Breast epithelium (tissue), 4 donors: ENCODE measurements around the gene C19orf12. TPM values are rescaled to one million over a fixed set of nuclear protein-coding genes. Genes with fewer than 3 reads are reported as not detected.

Experiments used
- DNase-seq, 2 donors: peaks; one replicate each; pipeline ENCODE4 v3.0.0-alpha.2; 2019; ENCODE audit warnings: low spot score in 2 of 2
- H3K27ac ChIP-seq, 2 donors: fragments of 200-600 bp; sonication (generic) in 1 of 2; one replicate each; pipeline ENCODE4 v1.5.1; 2016 to 2019; ENCODE audit warnings: mild to moderate bottlenecking in 1 of 2
- H3K27me3 ChIP-seq, 2 donors: fragments of 200-600 bp; sonication (generic) in 1 of 2; one replicate each; pipeline versions ENCODE4 v1.5.1 to v1.6.0; 2017 to 2019; ENCODE audit warnings: control low read depth in 1 of 2, mild to moderate bottlenecking in 1 of 2
- H3K36me3 ChIP-seq: fragments of 200-600 bp; one replicate; pipeline ENCODE4 v1.5.1; 2019
- H3K4me1 ChIP-seq, 2 donors: fragments of 200-600 bp; sonication (generic); one replicate each; pipeline ENCODE4 v1.5.1; 2016 to 2019; ENCODE audit warnings: control low read depth in 1 of 2
- H3K4me3 ChIP-seq, 3 donors: fragments of 200-600 bp; sonication (generic); 1 replicate in 2 of 3; 2 replicates in 1 of 3; pipeline ENCODE4 v1.5.1; 2016 to 2019; ENCODE audit warnings: mild to moderate bottlenecking in 3 of 3, moderate library complexity in 2 of 3
- H3K9me3 ChIP-seq, 2 donors: fragments of 200-600 bp; sonication (generic) in 1 of 2; one replicate each; pipeline ENCODE4 v1.5.1; 2016 to 2019; ENCODE audit warnings: control low read depth in 1 of 2
- CTCF ChIP-seq, 3 donors: fragments of 450-650 bp; IDR thresholded peaks; one replicate each; pipeline ENCODE4 v1.5.1; 2016 to 2017; ENCODE audit warnings: antibody characterized with exemption in 3 of 3, mild to moderate bottlenecking in 3 of 3, moderate library complexity in 3 of 3
- POLR2A ChIP-seq: fragments of 450-650 bp; IDR thresholded peaks from one replicate; pipeline ENCODE4 v1.6.1; 2016; ENCODE audit warnings: antibody characterized with exemption, mild to moderate bottlenecking, moderate library complexity
- POLR2AphosphoS5 ChIP-seq, 3 donors: sonication (generic); formaldehyde crosslinking; IDR thresholded peaks; one replicate each; pipeline ENCODE4 v1.6.1; 2017; ENCODE audit warnings: antibody characterized with exemption in 3 of 3
- intact Hi-C: fragments of 100-400 bp; cut with DNase I; formaldehyde crosslinking; loops from one replicate; pipeline ENCODE4 v1.15.1; 2023; ENCODE audit warnings: low total_unique reads
- total RNA-seq, 3 donors: library from RNA; depleted of rRNA; stranded (reverse); fragments of >200 nt; gene quantifications; one replicate each; pipeline ENCODE4 v1.1.0, GENCODE V29; 2016

The C19orf12 gene
- 100 to 1,000 TPM in 1 of 3 donors, 10 to 100 TPM in 2; 42.7 to 230 (median 53.7) TPM for total RNA-seq

- Histone ChIP-seq H3K9me3 (no peaks in the 10 kb centered on the region), H3K27me3 (no peaks in the 10 kb centered on the region), H3K4me1 (peaks cover 0 to 14% of the 10 kb centered on the region in 2 donors), H3K36me3 (no peaks in the 10 kb centered on the region), H3K4me3 (peak within 1 kb of the TSS; percentile 94 to 95 (median 95)), H3K27ac (peak within 1 kb of the TSS; percentile 95 to 98)
- TF ChIP-seq POLR2AphosphoS5 (IDR thresholded peaks at IDR 0.05) (peak; percentile 52 to 71 (median 65)), CTCF (IDR thresholded peaks at IDR 0.05) (no peak), POLR2A (peak; percentile 36)
- peak in 1 of 2 donors; percentile 64 for DNase-seq
- intact Hi-C loops: loop anchor here (5.0 kb wide), 1 partner anchor 103 kb away; no protein-coding TSS in a partner anchor
Measured at GRCh38 chr19:29714953-29715700, at the start of gene C19orf12. TSS of gene C19orf12 (minus strand) at chr19:29715261. CDS start at chr19:29708413, 6,848 bp downstream.

- H3K27me3 ChIP-seq: peaks cover 0 to 10% of the 10 kb centered on the region in 2 donors
- no peaks in the 10 kb centered on the region for H3K4me1 ChIP-seq
- intact Hi-C loops: loop anchor here (10.0 kb wide), 1 partner anchor 110 kb away; no protein-coding TSS in a partner anchor
- H3K27ac ChIP-seq: no peak overlapping the region
- no peak for TF ChIP-seq CTCF (IDR thresholded peaks at IDR 0.05)
- no peak for TF ChIP-seq POLR2AphosphoS5 (IDR thresholded peaks at IDR 0.05)
- no peak for TF ChIP-seq POLR2A
- no peaks in the 10 kb centered on the region for H3K36me3 ChIP-seq
- H3K4me3 ChIP-seq: no peak overlapping the region
- no peaks in the 10 kb centered on the region for H3K9me3 ChIP-seq
- DNase-seq: no peak
Measured at GRCh38 chr19:29764361-29764760, 49.3 kb upstream of the C19orf12 start.

- DNase-seq: no peak
- Histone ChIP-seq H3K36me3 (no peaks in the 10 kb centered on the region), H3K9me3 (no peaks in the 10 kb centered on the region), H3K4me1 (no peaks in the 10 kb centered on the region), H3K4me3 (no peak overlapping the region), H3K27ac (no peak overlapping the region), H3K27me3 (peaks cover 0 to 10% of the 10 kb centered on the region in 2 donors)
- TF ChIP-seq POLR2A: no peak
- TF ChIP-seq POLR2AphosphoS5 (IDR thresholded peaks at IDR 0.05): no peak
- TF ChIP-seq CTCF (IDR thresholded peaks at IDR 0.05): no peak
- intact Hi-C loops: loop anchor here (10.0 kb wide), 1 partner anchor 112 kb away; no protein-coding TSS in a partner anchor
Measured at GRCh38 chr19:29763196-29763595, 48.1 kb upstream of the C19orf12 start.

GRCh38 chr19:29761575-29762232 is 46.6 kb upstream of the C19orf12 start:
- no peaks in the 10 kb centered on the region for H3K4me1 ChIP-seq
- TF ChIP-seq POLR2A (no peak), CTCF (IDR thresholded peaks at IDR 0.05) (no peak), POLR2AphosphoS5 (IDR thresholded peaks at IDR 0.05) (no peak)
- DNase-seq: no peak
- H3K9me3 ChIP-seq: no peaks in the 10 kb centered on the region
- H3K4me3 ChIP-seq: no peak overlapping the region
- H3K27me3 ChIP-seq: peaks cover 0 to 10% of the 10 kb centered on the region in 2 donors
- H3K36me3 ChIP-seq: no peaks in the 10 kb centered on the region
- intact Hi-C loops: loop anchor here (2.0 to 10.0 kb wide), 2 partner anchors 43 to 113 kb away; no protein-coding TSS in a partner anchor
- no peak overlapping the region for H3K27ac ChIP-seq
